Ascending aorta (tissue), 2 donors: ENCODE data around the gene SRRM5. TPM values are rescaled to one million over a fixed set of nuclear protein-coding genes. Genes with fewer than 3 reads are reported as not detected.

Source experiments
- DNase-seq, 2 donors: peaks; one replicate each; pipeline ENCODE4 v3.0.0-alpha.2; 2019; ENCODE audit warnings: low spot score in 2 of 2
- H3K27ac ChIP-seq, 2 donors: fragments of 200-600 bp; sonication (generic); one replicate each; pipeline ENCODE4 v1.5.1; 2016 to 2017; ENCODE audit warnings: mild to moderate bottlenecking in 1 of 2
- H3K27me3 ChIP-seq: fragments of 200-600 bp; sonication (generic); one replicate; pipeline ENCODE4 v1.5.1; 2017
- H3K36me3 ChIP-seq, 2 donors: fragments of 200-600 bp; sonication (generic); one replicate each; pipeline ENCODE4 v1.5.1; 2016
- H3K4me1 ChIP-seq, 2 donors: fragments of 200-600 bp; sonication (generic); one replicate each; pipeline ENCODE4 v1.5.1; 2016 to 2017; ENCODE audit warnings: mild to moderate bottlenecking in 1 of 2
- H3K4me3 ChIP-seq, 2 donors: fragments of 200-600 bp; sonication (generic); one replicate each; pipeline ENCODE4 v1.5.1; 2016 to 2017; ENCODE audit warnings: mild to moderate bottlenecking in 1 of 2
- H3K9me3 ChIP-seq, 2 donors: fragments of 200-600 bp; sonication (generic); one replicate each; pipeline ENCODE4 v1.5.1; 2016
- CTCF ChIP-seq, 3 experiments: fragments of 200-600 bp in 2 of 3; fragments of 450-650 bp in 1 of 3; sonication (generic) in 2 of 3; IDR thresholded peaks; one replicate each; pipeline ENCODE4 v1.5.1; 2016 to 2019; ENCODE audit warnings: antibody characterized with exemption in 3 of 3, mild to moderate bottlenecking in 1 of 3, moderate library complexity in 1 of 3
- intact Hi-C: fragments of 100-400 bp; cut with DNase I; formaldehyde crosslinking; loops from one replicate; pipeline ENCODE4 v1.15.1; 2023
- total RNA-seq: library from RNA; depleted of rRNA; stranded (reverse); fragments of >200 nt; gene quantifications from one replicate; pipeline ENCODE4 v1.1.0, GENCODE V29; 2016

SRRM5 gene
- total RNA-seq, 1 donor from 2014 or later = 0.32 TPM

DNA sequence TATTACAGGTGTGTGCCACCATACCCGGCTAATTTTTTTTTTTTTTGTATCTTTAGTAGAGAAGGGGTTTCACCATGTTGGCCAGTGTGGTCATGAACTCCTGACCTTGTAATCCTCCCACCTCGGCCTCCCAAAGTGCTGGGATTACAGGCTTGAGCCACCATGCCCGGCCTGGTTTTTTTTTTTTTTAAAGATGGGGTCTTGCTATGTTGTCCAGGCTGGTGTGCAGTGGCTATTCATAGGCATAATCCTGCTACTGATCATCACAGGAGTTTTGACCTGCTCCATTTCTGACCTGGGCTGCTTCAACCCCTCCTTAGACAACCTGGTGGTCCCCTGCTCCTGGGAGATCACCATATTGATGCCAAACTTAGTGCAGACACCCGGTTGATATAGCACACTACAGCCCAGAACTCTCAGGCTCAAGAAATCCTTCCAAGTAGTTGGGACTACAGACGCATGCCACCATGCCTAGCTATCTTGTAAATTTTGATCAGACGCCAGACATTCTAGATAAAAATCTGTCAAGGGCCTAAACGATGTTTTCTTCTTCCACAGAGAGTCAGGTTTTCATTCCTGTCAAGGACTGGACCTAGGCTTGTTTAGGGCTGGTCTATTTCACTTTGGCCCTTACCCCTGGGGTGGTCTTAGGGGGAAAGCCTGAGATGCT, 48.5 kb downstream of the SRRM5 start:
- Histone ChIP-seq H3K9me3 (peaks cover 0 to 4% of the 10 kb centered on the region in 2 donors), H3K4me1 (no peaks in the 10 kb centered on the region), H3K4me3 (no peak overlapping the region), H3K36me3 (peaks cover 15 to 22% of the 10 kb centered on the region in 2 donors), H3K27me3 (no peaks in the 10 kb centered on the region), H3K27ac (no peak overlapping the region)
- TF ChIP-seq CTCF (IDR thresholded peaks at IDR 0.05) = no peak
- intact Hi-C loops = no loop called here
- no peak for DNase-seq

DNA sequence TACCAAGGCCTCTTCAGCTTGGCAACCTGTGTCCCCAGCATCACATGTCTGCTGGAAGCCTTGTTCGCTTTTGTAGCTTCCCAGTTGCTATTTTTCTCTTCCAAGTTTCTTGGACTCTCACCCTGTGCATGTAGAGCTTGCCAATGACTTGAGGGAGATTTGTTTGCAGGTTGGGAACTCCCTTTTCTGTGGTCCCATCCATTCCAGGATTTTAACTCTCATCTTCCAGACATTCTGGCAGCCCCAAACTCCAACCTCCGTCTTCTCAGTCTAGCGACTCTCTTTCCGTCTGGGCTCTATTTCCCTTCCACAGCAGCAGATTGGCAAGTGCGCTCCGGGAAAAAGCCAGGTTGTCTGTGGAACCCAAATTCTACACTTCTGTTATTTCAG, 49.1 kb downstream of the SRRM5 start:
- Histone ChIP-seq H3K36me3 (peaks cover 10 to 17% of the 10 kb centered on the region in 2 donors), H3K27ac (no peak overlapping the region), H3K4me3 (no peak overlapping the region), H3K27me3 (no peaks in the 10 kb centered on the region), H3K4me1 (no peaks in the 10 kb centered on the region), H3K9me3 (peaks cover 0 to 4% of the 10 kb centered on the region in 2 donors)
- intact Hi-C loops = no loop called here
- no peak for TF ChIP-seq CTCF (IDR thresholded peaks at IDR 0.05)
- no peak for DNase-seq

GRCh38 chr19:43662487-43662886, 50.6 kb downstream of the SRRM5 start:
- TF ChIP-seq CTCF (IDR thresholded peaks at IDR 0.05) = peak in 1 of 3 experiments; percentile 4
- Histone ChIP-seq H3K27me3 (no peaks in the 10 kb centered on the region), H3K4me1 (no peaks in the 10 kb centered on the region), H3K4me3 (no peak overlapping the region), H3K9me3 (peaks cover 0 to 4% of the 10 kb centered on the region in 2 donors), H3K27ac (no peak overlapping the region), H3K36me3 (peaks cover 4 to 13% of the 10 kb centered on the region in 2 donors)
- intact Hi-C loops = no loop called here
- no peak for DNase-seq

GRCh38 chr19:43664018-43664417, 52.1 kb downstream of the SRRM5 start:
- no peak overlapping the region for H3K4me3 ChIP-seq
- no peak overlapping the region for H3K27ac ChIP-seq
- TF ChIP-seq CTCF (IDR thresholded peaks at IDR 0.05) = no peak
- H3K27me3 ChIP-seq = no peaks in the 10 kb centered on the region
- no peak for DNase-seq
- H3K4me1 ChIP-seq = peaks cover 0 to 5% of the 10 kb centered on the region in 2 donors
- H3K9me3 ChIP-seq = no peaks in the 10 kb centered on the region
- peaks cover 4 to 13% of the 10 kb centered on the region in 2 donors for H3K36me3 ChIP-seq
- intact Hi-C loops = no loop called here

Other genes starting within 250 kb of the SRRM5 start
- not detected for gene TEX101, start 197.2 kb upstream of the SRRM5 start, total RNA-seq
- not detected for gene LYPD3, start 146.5 kb upstream of the SRRM5 start, total RNA-seq
- gene PHLDB3, start 107.3 kb upstream of the SRRM5 start, total RNA-seq = 1.8 TPM
- 118 TPM for gene ETHE1, start 84.9 kb upstream of the SRRM5 start, total RNA-seq
- gene ZNF575, start 78.9 kb upstream of the SRRM5 start, total RNA-seq = not detected
- 6.4 TPM for gene XRCC1, start 36.6 kb upstream of the SRRM5 start, total RNA-seq
- gene PINLYP, start 36.3 kb upstream of the SRRM5 start, total RNA-seq = 2.2 TPM
- 17.2 TPM for gene IRGQ, start 16.0 kb upstream of the SRRM5 start, total RNA-seq
- 3.1 TPM for gene ZNF576, start 15.5 kb upstream of the SRRM5 start, total RNA-seq
- 37.3 TPM for gene ZNF428, start 7.5 kb downstream of the SRRM5 start, total RNA-seq
- 3.5 TPM for gene CADM4, start 27.8 kb downstream of the SRRM5 start, total RNA-seq
- gene PLAUR, start 58.1 kb downstream of the SRRM5 start, total RNA-seq = 30.2 TPM
- gene IRGC, start 104.0 kb downstream of the SRRM5 start, total RNA-seq = not detected
- gene SMG9, start 142.9 kb downstream of the SRRM5 start, total RNA-seq = 126 TPM
- 2.3 TPM for gene KCNN4, start 168.9 kb downstream of the SRRM5 start, total RNA-seq
- not detected for gene LYPD5, start 190.4 kb downstream of the SRRM5 start, total RNA-seq
- gene ZNF283, start 215.2 kb downstream of the SRRM5 start, total RNA-seq = not detected